ENCODE measurements around the gene ADIPOQ.
"Not testable (repeated sequence)": the region's sequence is repeated elsewhere in the genome, so short reads cannot be mapped to it uniquely, and the experiment has no call there.

GRCh38 chr3:186873796-186874195, 31.3 kb downstream of the ADIPOQ start:
- not testable (repeated sequence) for TF ChIP-seq CTCF (IDR thresholded peaks at IDR 0.05; ENCODE audit: low read length); EZH2phosphoT487 (IDR thresholded peaks at IDR 0.05; ENCODE audit: low read length); EZH2 (optimal IDR thresholded peaks at IDR 0.05; ENCODE audit: low read depth, low read length)
